Superior temporal gyrus (tissue), 1 donor: Measurements from ENCODE around the gene KRTAP24-1.

ENCODE experiments used
- DNase-seq: peaks from one replicate; pipeline ENCODE4 v3.0.0-alpha.2; 2016; ENCODE audit errors: extremely low spot score

Gene KRTAP24-1

GRCh38 chr21:30282850-30283249 is at the start of gene KRTAP24-1:
Gene KRTAP24-1, minus strand, starts transcription at chr21:30282950. Its CDS starts 18 bp downstream, at chr21:30282932.
- no peak for DNase-seq

- no peak for DNase-seq
Measured at GRCh38 chr21:30329203-30329875, 46.6 kb upstream of the KRTAP24-1 start.

DNA sequence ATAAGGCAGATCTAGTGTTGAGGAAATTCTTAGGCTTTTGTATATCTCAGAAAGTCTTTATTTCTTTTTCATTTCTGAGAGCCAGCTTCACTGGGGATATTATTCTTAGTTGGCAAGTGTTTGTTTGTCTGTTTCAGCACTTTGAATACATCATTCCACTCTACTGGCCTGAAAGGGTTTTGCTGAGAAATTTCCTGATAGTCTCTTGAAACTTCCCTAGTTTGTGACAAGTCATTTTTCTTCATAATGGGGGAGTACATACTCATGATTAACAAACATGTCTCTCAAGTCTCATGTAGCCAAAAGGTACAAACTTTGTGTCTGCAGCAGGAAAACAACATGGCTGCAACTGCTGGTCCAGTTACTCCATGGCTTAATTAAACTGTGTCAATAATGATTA is 43.6 kb upstream of the KRTAP24-1 start:
- no peak for DNase-seq

DNA sequence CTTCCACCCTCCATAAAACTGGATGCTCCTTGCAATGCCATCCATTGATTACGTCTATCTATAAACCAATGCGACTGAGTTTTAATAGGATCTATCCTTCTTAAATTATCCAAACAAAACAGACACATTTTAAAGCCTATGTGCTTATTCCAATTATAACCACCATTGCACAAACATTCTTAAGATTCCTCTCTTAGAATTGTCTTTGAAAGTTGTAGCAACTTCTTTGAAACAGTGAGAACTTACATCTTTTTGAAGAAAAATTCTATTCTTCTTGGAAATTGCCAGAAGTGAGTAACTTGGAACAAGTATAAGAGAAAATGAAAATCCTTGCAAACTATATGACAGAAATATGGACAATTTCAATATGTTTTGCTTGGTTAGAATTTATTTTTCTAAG is 37.5 kb upstream of the KRTAP24-1 start, which contains the start of gene KRTAP26-1:
TSS of gene KRTAP26-1 (minus strand) at position 101 of the 400 bp plus-strand sequence. CDS start 280 bp downstream, outside the sequence.
- DNase-seq: no peak

- DNase-seq: no peak
Measured at GRCh38 chr21:30315701-30316100, 33.0 kb upstream of the KRTAP24-1 start.

DNA sequence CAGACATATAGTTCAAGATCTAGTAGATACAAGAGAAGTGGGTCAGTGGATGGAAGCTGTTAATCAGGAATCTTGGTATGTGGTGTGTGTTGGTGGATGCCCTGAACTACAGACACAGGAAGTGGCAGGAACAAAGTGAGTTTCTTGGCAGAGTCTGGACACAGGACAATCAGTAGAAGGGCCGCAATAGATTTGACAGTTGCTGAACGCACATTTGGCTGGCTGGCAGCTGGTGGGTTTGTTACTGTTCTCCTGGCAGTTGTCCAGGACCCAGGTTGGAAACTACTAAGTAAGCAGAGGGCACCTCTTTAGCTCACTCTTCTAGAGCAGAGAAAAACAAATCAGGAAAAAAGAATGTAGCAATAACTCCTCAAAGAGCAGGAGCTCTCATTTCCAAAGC is 24.1 kb upstream of the KRTAP24-1 start:
- no peak for DNase-seq

- DNase-seq: no peak
Measured at GRCh38 chr21:30305136-30305535, 22.4 kb upstream of the KRTAP24-1 start.

GRCh38 chr21:30289215-30289614 is 6.5 kb upstream of the KRTAP24-1 start, which contains the start of gene KRTAP25-1:
Gene KRTAP25-1, minus strand, starts transcription at chr21:30289514. Its CDS starts 24 bp downstream, at chr21:30289490.
- no peak for DNase-seq

DNA sequence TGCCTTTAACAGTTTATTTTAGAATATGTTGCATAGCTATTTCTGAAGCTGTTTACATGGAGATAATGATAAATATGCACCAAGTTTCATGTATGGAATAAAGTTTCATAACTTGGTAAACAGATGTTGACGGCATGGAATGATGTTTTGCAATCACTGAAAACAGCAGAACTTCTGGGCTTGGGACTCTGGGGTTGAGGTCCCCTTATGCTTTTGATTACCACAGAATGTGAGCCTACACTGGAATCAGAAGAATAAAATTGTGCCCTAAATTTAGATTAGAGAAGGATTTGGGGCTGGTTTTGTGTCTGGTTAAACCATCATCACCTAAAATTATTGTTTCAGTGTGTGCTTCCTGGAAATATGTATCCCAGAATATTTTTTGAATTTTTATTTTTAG is 11.1 kb downstream of the KRTAP24-1 start:
- DNase-seq: no peak

GRCh38 chr21:30271156-30271555 is 11.6 kb downstream of the KRTAP24-1 start:
- no peak for DNase-seq

DNA sequence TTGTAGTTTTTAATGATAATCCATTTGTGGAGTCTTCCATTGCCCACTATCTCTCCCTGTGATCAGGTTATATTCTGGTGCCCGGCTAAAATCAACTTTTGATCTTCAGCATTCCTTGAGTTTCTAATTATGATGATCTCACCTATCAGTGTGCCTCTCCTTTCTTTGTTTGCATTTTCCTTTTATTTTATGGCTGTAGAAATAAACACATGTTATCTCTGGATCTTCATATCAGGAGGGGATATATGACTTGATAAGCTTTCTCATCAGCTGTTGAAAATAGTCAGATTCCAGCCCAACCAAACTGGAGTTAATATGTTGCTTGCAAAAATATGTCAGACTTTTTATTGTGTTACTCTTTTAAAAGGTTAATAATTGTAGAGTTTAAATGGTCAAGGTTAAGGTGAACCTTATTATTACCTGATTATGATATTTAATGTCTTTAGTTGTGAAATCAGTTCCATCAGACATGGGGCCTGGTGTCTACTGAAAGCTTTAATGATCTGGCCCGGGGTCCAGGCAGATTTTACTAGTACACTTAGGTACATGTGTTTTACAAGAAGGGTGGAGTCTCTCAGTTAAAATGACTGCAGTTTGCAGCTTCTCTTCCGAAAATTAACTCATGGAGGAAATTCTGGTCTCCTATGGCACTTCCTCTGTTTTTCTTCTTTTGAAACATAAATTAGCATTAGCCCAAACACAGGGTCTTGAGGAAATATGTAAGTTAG is 12.8 kb downstream of the KRTAP24-1 start:
- no peak for DNase-seq

- DNase-seq: no peak
Measured at GRCh38 chr21:30268608-30269197, 14.0 kb downstream of the KRTAP24-1 start.

DNA sequence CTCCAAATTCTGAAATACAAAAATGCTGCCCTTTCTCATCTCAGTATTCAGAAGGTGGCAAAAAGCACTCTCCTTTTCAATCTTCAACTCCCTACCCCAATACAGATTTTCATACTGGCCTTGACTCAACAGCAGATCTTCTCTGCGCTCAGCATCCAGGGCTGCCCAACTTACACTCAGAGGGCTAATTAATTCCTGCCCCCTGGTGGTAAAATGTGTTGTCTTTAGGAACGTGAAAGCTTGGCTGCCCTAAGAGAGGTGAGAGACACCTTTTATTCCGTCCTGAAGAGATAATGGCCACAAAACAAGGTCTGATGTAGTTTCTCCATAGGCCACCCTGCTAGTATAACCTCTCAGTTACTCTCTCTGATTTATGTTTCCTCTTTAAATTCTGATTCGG is 25.0 kb downstream of the KRTAP24-1 start:
- no peak for DNase-seq

DNA sequence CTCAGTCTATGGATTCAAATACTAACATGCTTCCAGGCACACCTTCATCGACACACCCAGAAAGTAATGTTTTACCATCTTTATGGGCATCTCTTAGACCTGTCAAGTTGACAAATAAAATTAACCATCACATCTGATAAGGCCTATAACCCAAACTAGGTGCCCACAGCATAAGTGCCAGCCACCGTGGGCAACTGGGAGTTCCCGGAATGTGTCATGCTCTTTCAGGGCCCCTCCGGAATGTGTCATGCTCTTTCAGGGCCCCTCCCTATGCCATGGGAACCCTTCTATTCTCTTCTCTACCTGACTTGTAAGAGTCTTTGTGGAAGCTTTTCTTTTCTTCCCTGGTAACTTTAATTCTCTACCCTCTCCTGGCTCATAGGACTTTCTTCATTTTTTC is 26.6 kb downstream of the KRTAP24-1 start:
- no peak for DNase-seq

DNA sequence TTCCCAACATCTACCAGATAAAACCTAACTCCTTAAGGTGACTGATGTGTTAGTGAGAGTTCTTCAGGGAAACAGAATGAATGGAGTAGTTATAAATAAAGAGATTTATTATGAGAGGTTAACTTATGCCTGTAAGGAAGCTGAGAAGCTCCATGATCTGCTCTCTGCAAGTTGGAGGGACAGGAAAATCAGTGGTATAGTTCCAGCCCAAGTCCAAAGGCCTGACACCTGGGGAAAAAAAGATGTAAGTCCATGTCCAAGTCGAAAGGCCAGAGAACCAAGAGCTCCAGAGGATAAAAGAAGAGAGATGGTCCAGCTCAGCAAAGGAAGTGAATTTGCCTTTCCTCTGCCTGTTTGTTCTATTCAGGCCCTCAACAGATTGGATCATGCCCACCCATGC is 27.1 kb downstream of the KRTAP24-1 start:
- no peak for DNase-seq

DNA sequence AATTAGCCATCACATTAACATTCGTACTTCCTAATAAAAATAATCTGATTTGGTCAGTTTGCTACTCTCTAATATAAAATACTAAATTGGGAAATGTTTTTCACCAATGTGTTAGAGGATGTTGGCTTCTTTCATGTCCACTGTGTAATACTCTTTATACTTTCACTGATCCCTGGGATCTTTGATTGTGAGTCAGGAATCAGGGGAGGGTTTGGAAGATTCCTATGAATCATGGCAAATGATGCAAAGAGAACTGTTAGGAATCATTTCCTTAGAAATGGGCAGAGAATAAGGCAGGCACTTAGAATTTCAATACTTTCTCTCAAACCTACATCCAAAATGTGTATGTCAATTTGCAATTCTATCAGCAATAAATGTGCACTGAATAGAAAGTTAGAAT is 31.0 kb downstream of the KRTAP24-1 start:
- no peak for DNase-seq

DNA sequence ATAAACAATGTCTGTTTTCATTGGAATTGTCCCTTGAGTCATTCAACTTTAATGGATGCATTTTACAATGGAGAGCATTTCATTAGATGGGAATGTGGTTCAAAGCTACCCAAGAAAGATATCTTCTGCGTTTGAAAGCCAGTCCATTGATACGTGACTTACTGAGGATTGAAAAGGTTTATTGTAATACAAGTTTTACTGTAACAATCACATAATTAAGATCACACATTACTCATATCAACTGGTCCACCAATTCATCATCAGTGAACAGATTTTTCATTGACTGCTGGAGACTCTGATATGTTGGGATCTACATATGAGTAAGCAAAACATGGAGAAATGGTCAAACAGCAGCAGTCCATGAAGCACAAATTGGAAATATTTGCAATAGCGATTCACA is 32.8 kb downstream of the KRTAP24-1 start:
- DNase-seq: no peak

- no peak for DNase-seq
Measured at GRCh38 chr21:30248844-30249243, 33.9 kb downstream of the KRTAP24-1 start.

- no peak for DNase-seq
Measured at GRCh38 chr21:30245061-30245460, 37.7 kb downstream of the KRTAP24-1 start.

DNA sequence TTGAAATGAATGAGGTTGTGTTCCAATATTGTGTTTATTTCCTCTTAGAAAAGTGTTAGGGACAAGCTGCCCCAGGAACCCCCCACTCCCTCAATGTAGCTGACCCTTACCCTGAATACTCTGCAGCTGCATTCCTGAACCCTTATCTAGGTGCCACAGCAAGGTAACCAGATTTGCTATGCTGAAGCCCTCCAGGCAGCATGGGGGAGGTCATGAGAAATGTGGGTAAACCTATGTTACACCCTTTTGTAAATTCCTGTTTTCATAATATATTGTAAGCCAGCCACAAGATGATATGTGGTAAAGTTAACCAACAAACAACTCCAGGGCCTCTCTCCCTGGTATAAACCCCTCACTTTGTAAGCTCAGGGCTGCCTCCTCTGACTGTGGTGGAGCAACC is 39.1 kb downstream of the KRTAP24-1 start:
- no peak for DNase-seq

GRCh38 chr21:30240661-30241060 is 42.1 kb downstream of the KRTAP24-1 start:
- DNase-seq: no peak

GRCh38 chr21:30238168-30238567 is 44.6 kb downstream of the KRTAP24-1 start:
- DNase-seq: no peak

- no peak for DNase-seq
Measured at GRCh38 chr21:30234643-30235042, 48.1 kb downstream of the KRTAP24-1 start.
